Stimulated activated CD8-positive, alpha-beta memory T cell treated with anti-CD3 and anti-CD28 coated beads, Interleukin-15, amount 100 ng/mL, for 4 hours (primary cell): ENCODE results near the gene GNAS.
A peak's percentile ranks its signal among the peaks of the same experiment; 100 is the strongest.

Experiments used
- DNase-seq, 2 donors: peaks; one replicate each; pipeline ENCODE4 v3.0.0-alpha.2; 2020; ENCODE audit warnings: low read depth in 2 of 2

Gene GNAS

GRCh38 chr20:58897488-58897887 is 45.0 kb downstream of the GNAS start:
- DNase-seq = no peak

GRCh38 chr20:58898629-58899408 is 46.3 kb downstream of the GNAS start:
- DNase-seq = no peak

- DNase-seq = no peak
Observed at GRCh38 chr20:58899512-58899911, 47.0 kb downstream of the GNAS start.

GRCh38 chr20:58900397-58900796 is 47.9 kb downstream of the GNAS start:
- no peak for DNase-seq

- DNase-seq = no peak
Observed at GRCh38 chr20:58901488-58902402, 49.2 kb downstream of the GNAS start.

- no peak for DNase-seq
Observed at GRCh38 chr20:58903614-58904013, 51.1 kb downstream of the GNAS start.

GRCh38 chr20:58905236-58905635 is 52.7 kb downstream of the GNAS start:
- no peak for DNase-seq

GRCh38 chr20:58906111-58906510 is 53.6 kb downstream of the GNAS start:
- no peak for DNase-seq

GRCh38 chr20:58906894-58907293 is 54.4 kb downstream of the GNAS start:
- no peak for DNase-seq

GRCh38 chr20:58907320-58908137 is 55.0 kb downstream of the GNAS start:
- peak; percentile 18 to 38 for DNase-seq

GRCh38 chr20:58908221-58908620 is 55.7 kb downstream of the GNAS start:
- no peak for DNase-seq

- no peak for DNase-seq
Observed at GRCh38 chr20:58908941-58909340, 56.4 kb downstream of the GNAS start.

- DNase-seq = no peak
Observed at GRCh38 chr20:58909585-58909984, 57.1 kb downstream of the GNAS start.

GRCh38 chr20:58910473-58910872 is 58.0 kb downstream of the GNAS start:
- no peak for DNase-seq

GRCh38 chr20:58911309-58911708 is 58.8 kb downstream of the GNAS start:
- DNase-seq = no peak

- DNase-seq = no peak
Observed at GRCh38 chr20:58911970-58912369, 59.5 kb downstream of the GNAS start.

- no peak for DNase-seq
Observed at GRCh38 chr20:58913079-58913478, 60.6 kb downstream of the GNAS start.

GRCh38 chr20:58918621-58919020 is 66.1 kb downstream of the GNAS start:
- DNase-seq = no peak

- no peak for DNase-seq
Observed at GRCh38 chr20:58921564-58921963, 69.0 kb downstream of the GNAS start.

- no peak for DNase-seq
Observed at GRCh38 chr20:58922036-58922435, 69.5 kb downstream of the GNAS start.

GRCh38 chr20:58923117-58923712 is 70.7 kb downstream of the GNAS start:
- no peak for DNase-seq
